Panc1 (cell line): ENCODE data around the gene MBNL2.

Experiments used
- CTCF ChIP-seq: fragments of 450-650 bp; IDR thresholded peaks from 2 replicates; pipeline ENCODE4 v1.5.1; 2017; ENCODE audit warnings: mild to moderate bottlenecking
- SIN3A ChIP-seq: IDR thresholded peaks from 2 replicates; pipeline ENCODE4 v1.6.1; 2012; ENCODE audit warnings: low read depth, mild to moderate bottlenecking, low read length, moderate library complexity, borderline replicate concordance; ENCODE audit not compliant: insufficient read depth

GRCh38 chr13:97411984-97412383 is 189.9 kb downstream of the MBNL2 start:
- no peak for TF ChIP-seq SIN3A
- no peak for TF ChIP-seq CTCF
